Measurements from ENCODE around the gene DENND2A. TPM values are rescaled to one million over a fixed set of nuclear protein-coding genes. Genes with fewer than 3 reads are reported as not detected.

DENND2A gene
- total RNA-seq, 4 donors from 2014 or later: 2.0 to 10.9 (median 5.1) TPM

GRCh38 chr7:140595468-140596092, 45.0 kb downstream of the DENND2A start:
- H3K27me3 ChIP-seq: no peaks in the 10 kb centered on the region
- H3K27ac ChIP-seq: no peak overlapping the region
- H3K36me3 ChIP-seq: no peaks in the 10 kb centered on the region
- no peak for DNase-seq
- H3K4me1 ChIP-seq: no peaks in the 10 kb centered on the region
- H3K9me3 ChIP-seq: no peaks in the 10 kb centered on the region
- intact Hi-C loops (cut with DNase I): no loop called here
- 89 to 93% methylated on average over 15 of the region's 15 CpGs for WGBS, 2 donors
- TF ChIP-seq POLR2A (IDR thresholded peaks at IDR 0.05) (no peak), CTCF (IDR thresholded peaks at IDR 0.05) (no peak)
- no peak overlapping the region for H3K4me3 ChIP-seq (replicated peaks in 1 of 3)

GRCh38 chr7:140594131-140594691, 46.4 kb downstream of the DENND2A start:
- no peak for TF ChIP-seq POLR2A (IDR thresholded peaks at IDR 0.05)
- TF ChIP-seq CTCF (IDR thresholded peaks at IDR 0.05): no peak
- no peak overlapping the region for H3K4me3 ChIP-seq (replicated peaks in 1 of 3)
- 87 to 93% methylated on average over 13 of the region's 13 CpGs for WGBS, 2 donors
- DNase-seq: no peak
- H3K27me3 ChIP-seq: no peaks in the 10 kb centered on the region
- no peak overlapping the region for H3K27ac ChIP-seq
- intact Hi-C loops (cut with DNase I): no loop called here
- no peaks in the 10 kb centered on the region for H3K4me1 ChIP-seq
- H3K36me3 ChIP-seq: no peaks in the 10 kb centered on the region
- no peaks in the 10 kb centered on the region for H3K9me3 ChIP-seq

GRCh38 chr7:140593672-140593982, 47.0 kb downstream of the DENND2A start:
- H3K4me1 ChIP-seq: no peaks in the 10 kb centered on the region
- 83 to 84% methylated on average over 4 of the region's 4 CpGs for WGBS, 2 donors
- no peak overlapping the region for H3K4me3 ChIP-seq (replicated peaks in 1 of 3)
- TF ChIP-seq POLR2A (IDR thresholded peaks at IDR 0.05) (no peak), CTCF (IDR thresholded peaks at IDR 0.05) (no peak)
- DNase-seq: no peak
- H3K27ac ChIP-seq: no peak overlapping the region
- intact Hi-C loops (cut with DNase I): no loop called here
- no peaks in the 10 kb centered on the region for H3K36me3 ChIP-seq
- H3K27me3 ChIP-seq: no peaks in the 10 kb centered on the region
- H3K9me3 ChIP-seq: no peaks in the 10 kb centered on the region

- Histone ChIP-seq H3K4me1 (no peaks in the 10 kb centered on the region), H3K36me3 (no peaks in the 10 kb centered on the region), H3K9me3 (no peaks in the 10 kb centered on the region), H3K27me3 (no peaks in the 10 kb centered on the region), H3K4me3 (replicated peaks in 1 of 3) (no peak overlapping the region), H3K27ac (no peak overlapping the region)
- DNase-seq: no peak
- 87 to 90% methylated on average over 9 of the region's 9 CpGs for WGBS, 2 donors
- no peak for TF ChIP-seq POLR2A (IDR thresholded peaks at IDR 0.05)
- no peak for TF ChIP-seq CTCF (IDR thresholded peaks at IDR 0.05)
- intact Hi-C loops (cut with DNase I): no loop called here
Observed at GRCh38 chr7:140592964-140593671, 47.5 kb downstream of the DENND2A start.

All from thyroid gland (tissue), 4 donors.